ENCODE results near the gene GBA2. TPM values are rescaled to one million over a fixed set of nuclear protein-coding genes. Genes with fewer than 3 reads are reported as not detected.

The GBA2 gene
- total RNA-seq, 1 donor: 31.1 TPM

- Histone ChIP-seq H3K4me2 (ENCODE audit: insufficient read depth, low read length) (no peak overlapping the region), H3K4me1 (ENCODE audit: insufficient read depth, low read length) (no peaks in the 10 kb centered on the region), H3K27me3 (ENCODE audit: insufficient read depth, low read length) (peaks cover 44% of the 10 kb centered on the region), H3K79me2 (ENCODE audit: insufficient read depth, low read length) (no peaks in the 10 kb centered on the region), H2AFZ (ENCODE audit: low read length) (no peak overlapping the region), H3K27ac (ENCODE audit: low read depth, low read length) (no peak overlapping the region), H3K36me3 (ENCODE audit: insufficient read depth, low read length) (no peaks in the 10 kb centered on the region), H3K4me3 (ENCODE audit: insufficient read depth, low read length) (no peak overlapping the region), H3K9me3 (ENCODE audit: low read depth, low read length) (no peaks in the 10 kb centered on the region), H4K20me1 (ENCODE audit: insufficient read depth, low read length) (no peaks in the 10 kb centered on the region)
- DNase-seq (ENCODE audit: insufficient read length, low spot score, missing footprints): no peak
- no peak for TF ChIP-seq CTCF (IDR thresholded peaks at IDR 0.05; ENCODE audit: extremely low read depth, low read depth, low read length)
These were observed 32.0 kb upstream of the GBA2 start for GRCh38 chr9:35781066-35781465.

- no peak overlapping the region for H3K4me3 ChIP-seq (ENCODE audit: insufficient read depth, low read length)
- H3K27ac ChIP-seq (ENCODE audit: low read depth, low read length): no peak overlapping the region
- H3K27me3 ChIP-seq (ENCODE audit: insufficient read depth, low read length): peaks cover 30% of the 10 kb centered on the region
- no peak overlapping the region for H2AFZ ChIP-seq (ENCODE audit: low read length)
- no peaks in the 10 kb centered on the region for H4K20me1 ChIP-seq (ENCODE audit: insufficient read depth, low read length)
- TF ChIP-seq CTCF (IDR thresholded peaks at IDR 0.05; ENCODE audit: extremely low read depth, low read depth, low read length): no peak
- DNase-seq (ENCODE audit: insufficient read length, low spot score, missing footprints): no peak
- H3K4me2 ChIP-seq (ENCODE audit: insufficient read depth, low read length): no peak overlapping the region
- H3K36me3 ChIP-seq (ENCODE audit: insufficient read depth, low read length): no peaks in the 10 kb centered on the region
- H3K9me3 ChIP-seq (ENCODE audit: low read depth, low read length): no peaks in the 10 kb centered on the region
- no peaks in the 10 kb centered on the region for H3K4me1 ChIP-seq (ENCODE audit: insufficient read depth, low read length)
- H3K79me2 ChIP-seq (ENCODE audit: insufficient read depth, low read length): no peaks in the 10 kb centered on the region
These were observed 29.5 kb upstream of the GBA2 start for GRCh38 chr9:35778496-35778895.

GRCh38 chr9:35776018-35776417 lies 27.0 kb upstream of the GBA2 start:
- H2AFZ ChIP-seq (ENCODE audit: low read length): no peak overlapping the region
- no peak for TF ChIP-seq CTCF (IDR thresholded peaks at IDR 0.05; ENCODE audit: extremely low read depth, low read depth, low read length)
- H3K27ac ChIP-seq (ENCODE audit: low read depth, low read length): no peak overlapping the region
- peaks cover 9% of the 10 kb centered on the region for H3K4me1 ChIP-seq (ENCODE audit: insufficient read depth, low read length)
- peaks cover 27% of the 10 kb centered on the region for H3K27me3 ChIP-seq (ENCODE audit: insufficient read depth, low read length)
- H4K20me1 ChIP-seq (ENCODE audit: insufficient read depth, low read length): no peaks in the 10 kb centered on the region
- H3K79me2 ChIP-seq (ENCODE audit: insufficient read depth, low read length): no peaks in the 10 kb centered on the region
- no peak for DNase-seq (ENCODE audit: insufficient read length, low spot score, missing footprints)
- no peak overlapping the region for H3K4me3 ChIP-seq (ENCODE audit: insufficient read depth, low read length)
- no peak overlapping the region for H3K4me2 ChIP-seq (ENCODE audit: insufficient read depth, low read length)
- H3K9me3 ChIP-seq (ENCODE audit: low read depth, low read length): no peaks in the 10 kb centered on the region
- no peaks in the 10 kb centered on the region for H3K36me3 ChIP-seq (ENCODE audit: insufficient read depth, low read length)

GRCh38 chr9:35774907-35775635 lies 26.0 kb upstream of the GBA2 start:
- no peak for TF ChIP-seq CTCF (IDR thresholded peaks at IDR 0.05; ENCODE audit: extremely low read depth, low read depth, low read length)
- DNase-seq (ENCODE audit: insufficient read length, low spot score, missing footprints): no peak
- Histone ChIP-seq H3K4me1 (ENCODE audit: insufficient read depth, low read length) (peaks cover 13% of the 10 kb centered on the region), H3K36me3 (ENCODE audit: insufficient read depth, low read length) (no peaks in the 10 kb centered on the region), H3K9me3 (ENCODE audit: low read depth, low read length) (no peaks in the 10 kb centered on the region), H4K20me1 (ENCODE audit: insufficient read depth, low read length) (no peaks in the 10 kb centered on the region), H3K27ac (ENCODE audit: low read depth, low read length) (no peak overlapping the region), H3K27me3 (ENCODE audit: insufficient read depth, low read length) (peaks cover 20% of the 10 kb centered on the region), H3K4me2 (ENCODE audit: insufficient read depth, low read length) (no peak overlapping the region), H3K79me2 (ENCODE audit: insufficient read depth, low read length) (no peaks in the 10 kb centered on the region), H3K4me3 (ENCODE audit: insufficient read depth, low read length) (no peak overlapping the region), H2AFZ (ENCODE audit: low read length) (peak overlapping the region; percentile 44)

All from osteoblast (primary cell).